ENCODE measurements around the gene SH3RF1. TPM values are rescaled to one million over a fixed set of nuclear protein-coding genes. Genes with fewer than 3 reads are reported as not detected.

SH3RF1 gene
- total and polyA plus RNA-seq, 10 of the 15 experiments (the other 5 are each of a cell fraction or from before 2014, with no cell fraction given) = 4.5 to 22.5 (median 10.4) TPM

DNA sequence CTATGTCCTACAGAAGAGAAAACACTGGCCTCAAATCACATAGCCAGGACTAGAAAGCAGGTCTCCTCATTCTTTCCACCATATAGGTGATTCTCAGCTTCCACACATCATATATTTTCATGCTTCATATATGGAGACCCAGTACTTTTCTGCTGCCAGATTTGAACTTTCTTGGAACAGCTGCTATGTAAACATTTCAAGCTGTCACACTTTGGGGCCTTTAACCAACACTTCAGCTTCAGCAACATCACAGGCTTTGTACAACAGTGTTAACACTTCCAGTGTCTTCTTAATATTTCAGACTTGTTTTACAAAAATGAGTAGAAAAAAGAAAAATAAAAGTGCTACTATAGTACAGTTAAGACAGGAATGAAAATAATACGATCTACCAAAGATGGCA lies 12.6 kb downstream of the SH3RF1 start:
- Histone ChIP-seq H3K9me3 (replicated peaks; ENCODE audit: control insufficient read depth, insufficient read depth, low read length) (no peaks in the 10 kb centered on the region; the same call in 2 of the 3 replicates), H4K20me1 (ENCODE audit: control insufficient read depth, insufficient read depth) (no peaks in the 10 kb centered on the region; the same call in 1 of the 2 replicates), H3K27ac (ENCODE audit: control insufficient read depth, insufficient read depth) (no peak overlapping the region), H2AFZ (ENCODE audit: control insufficient read depth, low read depth, low read length) (no peak overlapping the region), H3K4me3 (no peak overlapping the region), H3K4me1 (ENCODE audit: control insufficient read depth, insufficient read depth, low read length) (no peaks in the 10 kb centered on the region), H3K9ac (ENCODE audit: control insufficient read depth, insufficient read depth, low read length) (no peak overlapping the region), H3K27me3 (replicated peaks in 1 of 2; ENCODE audit: control insufficient read depth in 2 of 2, insufficient read depth in 2 of 2, low read length in 1 of 2) (no peaks in the 10 kb centered on the region), H3K79me2 (ENCODE audit: control insufficient read depth, insufficient read depth, low read length) (peaks cover 77% of the 10 kb centered on the region), H3K4me2 (ENCODE audit: control insufficient read depth, insufficient read depth) (no peak overlapping the region), H3K36me3 (ENCODE audit: control insufficient read depth in 2 of 2, insufficient read depth in 2 of 2, low read length in 1 of 2) (no peaks in the 10 kb centered on the region; a peak in 1 of 4 replicates)
- 96% methylated on average over 1 of the region's 1 CpG for WGBS (ENCODE audit: insufficient coverage, insufficient replicate concordance, low lambda C conversion rate, missing lambda C conversion rate)
- TF ChIP-seq CBX3 (IDR thresholded peaks at IDR 0.05; ENCODE audit: borderline replicate concordance, low read depth) = no peak
- no TSS peak for BruUV-seq (replicated peaks)
- ChIA-PET RAD21 (ENCODE audit: unreplicated experiment) (interaction anchor here (0.8 to 8.6 kb wide), 4 partner anchors 10 to 160 kb away, joined by 3 to 64 read pairs (median 3); no protein-coding TSS in a partner anchor), SMC1A (ENCODE audit: uncharacterized antibody, unreplicated experiment) (interaction anchor here (0.6 to 10.8 kb wide), 8 partner anchors 9 to 317 kb away, joined by 3 to 102 read pairs (median 4); partner anchors contain the start of gene SH3RF1), POLR2A (interaction anchor here (1.3 to 3.1 kb wide), 3 partner anchors 9 to 14 kb away, joined by 3 to 17 read pairs (median 3); partner anchors contain the start of gene SH3RF1), CTCF (interaction anchor here (0.8 to 5.4 kb wide), 2 partner anchors 10 to 234 kb away, joined by 4 to 37 read pairs; no protein-coding TSS in a partner anchor)
- peak; percentile 7; the same call in 1 of the 3 replicates for ATAC-seq
- intact Hi-C loops (cut with micrococcal nuclease; ENCODE audit: unreplicated experiment) (no loop called here), in situ Hi-C loops (cut with MboI) (no loop called here)
- no peak for DNase-seq (ENCODE audit: low read depth, low spot score)
- no peak for FAIRE-seq

DNA sequence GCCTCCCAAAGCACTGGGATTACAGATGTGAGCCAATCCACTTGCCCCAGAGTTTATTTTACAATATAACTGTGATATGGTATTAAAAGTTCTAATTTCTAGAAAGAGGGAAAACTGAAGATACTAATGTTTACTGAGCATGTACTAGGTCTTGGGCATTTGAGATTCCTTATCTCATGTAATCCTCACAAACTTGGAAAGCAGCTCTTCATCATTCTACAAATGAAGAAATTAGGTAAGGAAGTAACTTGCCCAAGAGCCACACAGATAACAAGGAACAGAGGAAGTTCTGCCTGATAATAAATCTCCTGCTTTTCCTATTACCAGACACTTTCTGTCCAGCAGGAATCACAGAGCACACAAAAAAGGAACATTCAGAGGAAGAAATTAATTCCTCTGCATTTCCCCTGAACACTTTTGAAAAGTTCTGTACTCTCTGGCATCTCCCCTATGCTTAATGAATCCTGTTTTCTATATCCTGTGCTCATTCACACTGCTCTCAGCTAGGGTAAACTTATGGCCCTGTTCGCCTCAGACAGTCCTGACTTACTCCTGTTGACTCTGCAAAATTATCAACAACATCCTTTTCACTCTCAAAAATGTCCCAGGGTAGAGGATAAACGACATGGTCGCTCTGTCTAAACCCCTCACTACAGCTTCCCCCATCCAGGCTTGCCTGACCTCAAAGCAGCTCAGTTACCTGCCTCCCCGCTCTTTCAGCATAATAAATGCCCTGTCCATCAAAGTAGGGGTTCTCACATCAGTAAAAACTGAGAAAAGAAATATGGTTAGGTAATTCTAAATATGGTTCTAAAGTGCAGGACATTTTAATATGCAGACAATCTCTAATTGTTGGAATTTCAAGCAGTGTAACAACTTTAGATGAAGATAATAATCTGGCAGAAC lies 13.6 kb downstream of the SH3RF1 start:
- no peak overlapping the region for H3K9ac ChIP-seq (ENCODE audit: control insufficient read depth, insufficient read depth, low read length)
- POLR2A ChIA-PET = interaction anchor here (1.4 to 3.1 kb wide), 2 partner anchors 12 to 15 kb away, joined by 3 to 17 read pairs; partner anchors contain the start of gene SH3RF1
- peak overlapping the region; percentile 44; the same call in 1 of the 2 replicates for H3K4me2 ChIP-seq (ENCODE audit: control insufficient read depth, insufficient read depth)
- H3K27me3 ChIP-seq (replicated peaks in 1 of 2; ENCODE audit: control insufficient read depth in 2 of 2, insufficient read depth in 2 of 2, low read length in 1 of 2) = no peaks in the 10 kb centered on the region
- RAD21 ChIA-PET (ENCODE audit: unreplicated experiment) = interaction anchor here (0.8 to 8.6 kb wide), 4 partner anchors 11 to 227 kb away, joined by 3 to 64 read pairs (median 3); no protein-coding TSS in a partner anchor
- no peaks in the 10 kb centered on the region for H3K4me1 ChIP-seq (ENCODE audit: control insufficient read depth, insufficient read depth, low read length)
- DNase-seq (ENCODE audit: low read depth, low spot score) (no peak), FAIRE-seq (no peak), ATAC-seq (peak; percentile 54)
- no peaks in the 10 kb centered on the region; the same call in 1 of the 2 replicates for H4K20me1 ChIP-seq (ENCODE audit: control insufficient read depth, insufficient read depth)
- in situ Hi-C loops (cut with MboI) (no loop called here), intact Hi-C loops (cut with micrococcal nuclease; ENCODE audit: unreplicated experiment) (no loop called here)
- SMC1A ChIA-PET (ENCODE audit: uncharacterized antibody, unreplicated experiment) = interaction anchor here (0.7 to 10.8 kb wide), 7 partner anchors 10 to 241 kb away, joined by 3 to 102 read pairs (median 4); partner anchors contain the start of gene SH3RF1
- no peak overlapping the region for H2AFZ ChIP-seq (ENCODE audit: control insufficient read depth, low read depth, low read length)
- H3K9me3 ChIP-seq (replicated peaks; ENCODE audit: control insufficient read depth, insufficient read depth, low read length) = no peaks in the 10 kb centered on the region; the same call in 2 of the 3 replicates
- H3K36me3 ChIP-seq (ENCODE audit: control insufficient read depth in 2 of 2, insufficient read depth in 2 of 2, low read length in 1 of 2) = no peaks in the 10 kb centered on the region; a peak in 1 of 4 replicates
- H3K4me3 ChIP-seq = no peak overlapping the region
- BruUV-seq (replicated peaks) = TSS peak; percentile 22
- CTCF ChIA-PET = interaction anchor here (1.1 to 5.4 kb wide), 5 partner anchors 11 to 232 kb away, joined by 3 to 37 read pairs (median 3); no protein-coding TSS in a partner anchor
- peaks cover 75% of the 10 kb centered on the region for H3K79me2 ChIP-seq (ENCODE audit: control insufficient read depth, insufficient read depth, low read length)
- H3K27ac ChIP-seq (ENCODE audit: control insufficient read depth, insufficient read depth) = no peak overlapping the region; the same call in 1 of the 2 replicates
- TF ChIP-seq SRF (IDR thresholded peaks at IDR 0.05; ENCODE audit: low read depth in 2 of 2, low read length in 2 of 2) (no peak), PKNOX1 (IDR thresholded peaks at IDR 0.05) (peak; percentile 66), ZNF622 (IDR thresholded peaks at IDR 0.05) (no peak), NFYA (IDR thresholded peaks at IDR 0.05; ENCODE audit: borderline replicate concordance, low read depth, low read length) (no peak), RUNX3 (IDR thresholded peaks at IDR 0.05; ENCODE audit: low read length) (no peak), RCOR1 (conservative IDR thresholded peaks at IDR 0.05; ENCODE audit: low read depth, low read length) (no peak), SMARCA5 (IDR thresholded peaks at IDR 0.05) (no peak)
- TF ChIP-seq, protein P1, sequence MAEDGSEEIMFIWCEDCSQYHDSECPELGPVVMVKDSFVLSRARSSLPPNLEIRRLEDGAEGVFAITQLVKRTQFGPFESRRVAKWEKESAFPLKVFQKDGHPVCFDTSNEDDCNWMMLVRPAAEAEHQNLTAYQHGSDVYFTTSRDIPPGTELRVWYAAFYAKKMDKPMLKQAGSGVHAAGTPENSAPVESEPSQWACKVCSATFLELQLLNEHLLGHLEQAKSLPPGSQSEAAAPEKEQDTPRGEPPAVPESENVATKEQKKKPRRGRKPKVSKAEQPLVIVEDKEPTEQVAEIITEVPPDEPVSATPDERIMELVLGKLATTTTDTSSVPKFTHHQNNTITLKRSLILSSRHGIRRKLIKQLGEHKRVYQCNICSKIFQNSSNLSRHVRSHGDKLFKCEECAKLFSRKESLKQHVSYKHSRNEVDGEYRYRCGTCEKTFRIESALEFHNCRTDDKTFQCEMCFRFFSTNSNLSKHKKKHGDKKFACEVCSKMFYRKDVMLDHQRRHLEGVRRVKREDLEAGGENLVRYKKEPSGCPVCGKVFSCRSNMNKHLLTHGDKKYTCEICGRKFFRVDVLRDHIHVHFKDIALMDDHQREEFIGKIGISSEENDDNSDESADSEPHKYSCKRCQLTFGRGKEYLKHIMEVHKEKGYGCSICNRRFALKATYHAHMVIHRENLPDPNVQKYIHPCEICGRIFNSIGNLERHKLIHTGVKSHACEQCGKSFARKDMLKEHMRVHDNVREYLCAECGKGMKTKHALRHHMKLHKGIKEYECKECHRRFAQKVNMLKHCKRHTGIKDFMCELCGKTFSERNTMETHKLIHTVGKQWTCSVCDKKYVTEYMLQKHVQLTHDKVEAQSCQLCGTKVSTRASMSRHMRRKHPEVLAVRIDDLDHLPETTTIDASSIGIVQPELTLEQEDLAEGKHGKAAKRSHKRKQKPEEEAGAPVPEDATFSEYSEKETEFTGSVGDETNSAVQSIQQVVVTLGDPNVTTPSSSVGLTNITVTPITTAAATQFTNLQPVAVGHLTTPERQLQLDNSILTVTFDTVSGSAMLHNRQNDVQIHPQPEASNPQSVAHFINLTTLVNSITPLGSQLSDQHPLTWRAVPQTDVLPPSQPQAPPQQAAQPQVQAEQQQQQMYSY (CRISPR knock-in tag; IDR thresholded peaks at IDR 0.05) = no peak
- 100% methylated on average over 4 of the region's 4 CpGs for WGBS (ENCODE audit: insufficient coverage, insufficient replicate concordance, low lambda C conversion rate, missing lambda C conversion rate)

Measured in GM12878 (cell line).